ENCODE measurements around the gene PRDM16. TPM values are rescaled to one million over a fixed set of nuclear protein-coding genes. Genes with fewer than 3 reads are reported as not detected.

The PRDM16 gene
- total and polyA plus RNA-seq, 2 of the 13 experiments (the other 11 are each of a cell fraction or from before 2014, with no cell fraction given), result 0.15 to 0.81 TPM

- POLR2A ChIA-PET, result no interaction called here
- H3K27me3 ChIP-seq (ENCODE audit: control insufficient read depth in 1 of 2, insufficient read depth in 2 of 2, low read length in 2 of 2), result peaks cover 0 to 26% of the 10 kb centered on the region in 2 experiments; a peak in 4 of 5 replicates
These were observed 135.7 kb downstream of the PRDM16 start for GRCh38 chr1:3204725-3205124.

More at GRCh38 chr1:3204725-3205124, 135.7 kb downstream of the PRDM16 start:
- Histone ChIP-seq H3K9me3 (ENCODE audit: low read length) (no peaks in the 10 kb centered on the region), H3K27ac (ENCODE audit: extremely low read length, insufficient read depth, low read length) (no peak overlapping the region), H4K20me1 (ENCODE audit: insufficient read depth, low read length) (no peaks in the 10 kb centered on the region), H3K4me3 (replicated peaks in 1 of 3; ENCODE audit: insufficient read depth in 1 of 3, low read depth in 2 of 3, low read length in 3 of 3) (no peak overlapping the region), H2AFZ (ENCODE audit: low read length) (no peak overlapping the region), H3K4me2 (ENCODE audit: low read depth, low read length) (no peak overlapping the region), H3K4me1 (ENCODE audit: insufficient read depth, low read length) (no peaks in the 10 kb centered on the region), H3K79me2 (ENCODE audit: insufficient read depth, low read length) (no peaks in the 10 kb centered on the region), H3K9ac (ENCODE audit: insufficient read depth, low read depth, low read length) (no peak overlapping the region), H3K36me3 (replicated peaks in 1 of 2; ENCODE audit: control insufficient read depth in 1 of 2, insufficient read depth in 2 of 2, low read length in 2 of 2) (no peaks in the 10 kb centered on the region)
- in situ Hi-C loops (cut with HindIII; ENCODE audit: extremely low pct_ligation_motif_present, low pct_unique_long_range_greater_than_20kb), result no loop called here
- DNase-seq (ENCODE audit: low spot score) (no peak), ATAC-seq (no peak), FAIRE-seq (no peak)
- CTCF ChIA-PET (ENCODE audit: low intra/inter-chr PET ratio, low total read pairs), result no interaction called here
- 62% methylated on average over 20 of the region's 20 CpGs for WGBS (ENCODE audit: low lambda C conversion rate)
- intact Hi-C loops (cut with micrococcal nuclease; ENCODE audit: unreplicated experiment), result no loop called here
- TF ChIP-seq ZNF432 (CRISPR knock-in tag; IDR thresholded peaks at IDR 0.05; ENCODE audit: borderline replicate concordance), result no peak
- no peak for TF ChIP-seq ZXDC (CRISPR knock-in tag; IDR thresholded peaks at IDR 0.05)
- no peak for TF ChIP-seq HDAC2 (CRISPR knock-in tag; IDR thresholded peaks at IDR 0.05)
- no peak for TF ChIP-seq ZNF607 (CRISPR knock-in tag; IDR thresholded peaks at IDR 0.05; ENCODE audit: borderline replicate concordance)
- TF ChIP-seq SIN3A (IDR thresholded peaks at IDR 0.05; ENCODE audit: borderline replicate concordance, low read depth, low read length), result no peak
- no peak for TF ChIP-seq POLR2G (IDR thresholded peaks at IDR 0.05; ENCODE audit: low read depth, low read length)
- TF ChIP-seq ZNF784 (CRISPR knock-in tag; IDR thresholded peaks at IDR 0.05; ENCODE audit: borderline replicate concordance), result no peak
- no peak for TF ChIP-seq ZFP37 (CRISPR knock-in tag; IDR thresholded peaks at IDR 0.05; ENCODE audit: borderline replicate concordance)
- no peak for TF ChIP-seq NRL (CRISPR knock-in tag; IDR thresholded peaks at IDR 0.05; ENCODE audit: borderline replicate concordance)
- TF ChIP-seq TERF1 (CRISPR knock-in tag; IDR thresholded peaks at IDR 0.05), result no peak
- no peak for TF ChIP-seq ZFP41 (CRISPR knock-in tag; IDR thresholded peaks at IDR 0.05; ENCODE audit: borderline replicate concordance)
- no peak for TF ChIP-seq JUNB (CRISPR knock-in tag; IDR thresholded peaks at IDR 0.05; ENCODE audit: borderline replicate concordance)
- no TSS peak for BruUV-seq (replicated peaks)
